Measurements from ENCODE around the gene SULF2. TPM values are rescaled to one million over a fixed set of nuclear protein-coding genes. Genes with fewer than 3 reads are reported as not detected.
"Not testable (repeated sequence)": the region's sequence is repeated elsewhere in the genome, so short reads cannot be mapped to it uniquely, and the experiment has no call there.

Gene SULF2
- total and polyA plus RNA-seq, 2 donors (not counting 1 experiment from before 2014, with no cell fraction given) = 1.2 to 1.7 TPM

DNA sequence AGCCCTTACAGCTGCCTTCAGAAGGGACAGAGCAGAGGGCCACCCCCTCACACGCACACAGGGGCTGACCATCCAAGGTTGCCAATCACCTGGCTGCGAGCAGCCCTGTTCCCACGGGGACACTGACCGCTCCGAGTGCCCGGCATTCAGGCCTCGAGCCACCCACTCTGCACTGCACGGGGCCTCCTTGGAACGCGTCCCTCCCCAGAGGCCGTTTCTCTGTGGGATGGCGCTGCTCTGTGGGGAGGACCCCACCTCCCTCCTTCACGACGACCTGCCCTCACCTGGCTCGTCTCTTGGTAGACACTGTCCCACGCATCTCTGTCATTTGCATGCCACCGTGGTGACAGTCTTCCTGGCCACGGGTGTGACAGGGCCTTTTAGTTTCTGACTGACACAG, 40.7 kb upstream of the SULF2 start:
- POLR2A ChIA-PET; H3K36me3 ChIP-seq (replicated peaks in 1 of 2; ENCODE audit: control extremely low read depth in 1 of 2, control insufficient read depth in 1 of 2, extremely low read depth in 1 of 2, insufficient read depth in 2 of 2, low read length in 1 of 2); H3K79me2 ChIP-seq (ENCODE audit: control insufficient read depth, insufficient read depth, low read length); H3K4me2 ChIP-seq (replicated peaks; ENCODE audit: low read depth, low read length, poor library complexity, severe bottlenecking); ATAC-seq (ENCODE audit: low read depth); intact Hi-C loops (cut with micrococcal nuclease); CTCF ChIA-PET; H4K20me1 ChIP-seq (ENCODE audit: control insufficient read depth, insufficient read depth, low read length, poor library complexity, severe bottlenecking); H3K4me3 ChIP-seq (ENCODE audit: control extremely low read depth in 1 of 5, extremely low read depth in 1 of 5, insufficient read depth in 1 of 5, low read depth in 2 of 5, low read length in 4 of 5); H3K4me1 ChIP-seq (ENCODE audit: control insufficient read depth in 2 of 2, insufficient read depth in 2 of 2, low read length in 2 of 2); DNase-seq; H3K4me3 Mint-ChIP-seq; H3K9ac ChIP-seq (ENCODE audit: low read length); H3K27me3 ChIP-seq (replicated peaks in 1 of 4; ENCODE audit: control extremely low read depth in 1 of 4, control insufficient read depth in 3 of 4, insufficient read depth in 4 of 4, low read length in 3 of 4); H3K27ac ChIP-seq (ENCODE audit: low read length in 2 of 2); H3K4me1 Mint-ChIP-seq; H3K27me3 Mint-ChIP-seq; H2AFZ ChIP-seq (ENCODE audit: insufficient read depth, low read depth, low read length, poor library complexity, severe bottlenecking); H3K9me3 Mint-ChIP-seq (ENCODE audit: insufficient read depth); H3K9me3 ChIP-seq (ENCODE audit: control extremely low read depth in 1 of 3, control insufficient read depth in 2 of 3, insufficient read depth in 1 of 3, low read length in 2 of 3): not testable (repeated sequence)
- H3K27ac Mint-ChIP-seq = peak overlapping the region; percentile 42
- WGBS (ENCODE audit: insufficient coverage) = 85% methylated on average over 8 of the region's 18 CpGs

DNA sequence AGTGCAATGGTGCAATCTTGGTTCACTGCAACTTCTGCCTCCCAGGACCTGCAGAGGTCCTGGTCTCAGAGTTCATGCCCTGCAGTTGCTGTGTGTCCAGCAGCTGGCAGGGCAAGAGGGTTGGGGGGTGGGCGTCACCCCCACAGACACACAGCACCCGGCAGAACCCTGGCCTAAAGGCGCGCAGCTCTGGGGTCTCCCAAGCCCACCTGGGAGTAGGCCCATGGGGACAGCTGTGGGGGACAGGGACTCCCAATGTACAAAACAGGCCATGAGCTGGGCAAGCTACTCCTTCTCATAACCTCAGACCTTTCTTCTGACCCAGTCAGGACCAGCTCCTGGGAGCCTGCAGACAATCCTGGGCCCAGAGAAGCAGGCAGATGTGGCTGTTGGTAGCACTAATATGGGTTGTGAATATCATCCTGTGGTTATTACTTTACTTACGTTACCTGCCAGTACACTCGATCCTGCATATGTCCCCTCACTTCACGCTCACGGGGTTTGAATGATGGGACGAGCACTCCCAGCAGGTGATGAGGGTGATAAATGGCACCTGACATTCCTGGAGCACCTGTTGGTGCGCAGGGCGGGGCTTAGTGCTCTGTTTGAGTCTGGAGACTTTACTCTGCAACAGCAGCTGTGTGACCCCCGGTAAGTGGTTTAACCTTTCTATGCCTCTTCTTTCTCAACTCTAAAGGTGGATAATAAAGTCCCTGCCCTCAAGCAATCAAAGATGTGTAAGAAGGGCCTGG, 39.9 kb upstream of the SULF2 start:
- Histone ChIP-seq H3K4me2 (replicated peaks; ENCODE audit: low read depth, low read length, poor library complexity, severe bottlenecking) (no peak overlapping the region), H3K27ac (ENCODE audit: low read length in 2 of 2) (no peak overlapping the region), H3K9me3 (ENCODE audit: control extremely low read depth in 1 of 3, control insufficient read depth in 2 of 3, insufficient read depth in 1 of 3, low read length in 2 of 3) (no peaks in the 10 kb centered on the region), H3K27me3 (replicated peaks in 1 of 4; ENCODE audit: control extremely low read depth in 1 of 4, control insufficient read depth in 3 of 4, insufficient read depth in 4 of 4, low read length in 3 of 4) (no peaks in the 10 kb centered on the region), H3K79me2 (ENCODE audit: control insufficient read depth, insufficient read depth, low read length) (no peaks in the 10 kb centered on the region), H3K4me1 (ENCODE audit: control insufficient read depth in 2 of 2, insufficient read depth in 2 of 2, low read length in 2 of 2) (peaks cover 0 to 3% of the 10 kb centered on the region in 2 donors), H2AFZ (ENCODE audit: insufficient read depth, low read depth, low read length, poor library complexity, severe bottlenecking) (no peak overlapping the region), H4K20me1 (ENCODE audit: control insufficient read depth, insufficient read depth, low read length, poor library complexity, severe bottlenecking) (no peaks in the 10 kb centered on the region), H3K9ac (ENCODE audit: low read length) (no peak overlapping the region), H3K4me3 (ENCODE audit: control extremely low read depth in 1 of 5, extremely low read depth in 1 of 5, insufficient read depth in 1 of 5, low read depth in 2 of 5, low read length in 4 of 5) (no peak overlapping the region), H3K36me3 (replicated peaks in 1 of 2; ENCODE audit: control extremely low read depth in 1 of 2, control insufficient read depth in 1 of 2, extremely low read depth in 1 of 2, insufficient read depth in 2 of 2, low read length in 1 of 2) (no peaks in the 10 kb centered on the region)
- Mint-ChIP-seq H3K4me1 (peaks cover 12% of the 10 kb centered on the region), H3K27ac (no peak overlapping the region), H3K4me3 (no peak overlapping the region), H3K27me3 (peaks cover 11% of the 10 kb centered on the region), H3K9me3 (ENCODE audit: insufficient read depth) (no peaks in the 10 kb centered on the region)
- CTCF ChIA-PET = no interaction called here
- ATAC-seq (ENCODE audit: low read depth) = no peak
- no peak for DNase-seq
- TF ChIP-seq EZH2 (IDR thresholded peaks at IDR 0.05; ENCODE audit: borderline replicate concordance, insufficient read depth, low read depth, low read length, poor library complexity, severe bottlenecking) = no peak
- POLR2A ChIA-PET = no interaction called here
- 93% methylated on average over 8 of the region's 12 CpGs for WGBS (ENCODE audit: insufficient coverage)
- intact Hi-C loops (cut with micrococcal nuclease) = no loop called here

DNA sequence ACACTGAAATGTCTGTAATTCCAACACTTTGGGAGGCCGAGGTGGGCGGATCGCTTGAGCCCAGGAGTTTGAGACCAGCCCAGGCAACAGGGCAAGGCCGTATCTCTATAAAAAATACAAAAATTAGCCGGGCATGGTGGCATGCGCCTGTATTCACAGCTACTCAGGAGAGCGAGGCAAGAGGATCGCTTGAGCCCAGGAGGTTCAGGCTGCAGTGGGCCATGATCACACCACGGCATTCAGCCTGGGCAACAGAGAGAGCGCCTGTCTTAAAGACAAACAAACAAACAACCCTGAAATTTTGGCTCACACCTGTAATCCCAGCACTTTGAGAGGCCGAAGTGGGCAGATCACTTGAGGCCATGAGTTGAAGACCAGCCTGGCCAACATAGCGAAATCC, 38.7 kb upstream of the SULF2 start:
- H4K20me1 ChIP-seq (ENCODE audit: control insufficient read depth, insufficient read depth, low read length, poor library complexity, severe bottlenecking); H3K4me2 ChIP-seq (replicated peaks; ENCODE audit: low read depth, low read length, poor library complexity, severe bottlenecking); CTCF ChIA-PET; H3K9ac ChIP-seq (ENCODE audit: low read length); H3K79me2 ChIP-seq (ENCODE audit: control insufficient read depth, insufficient read depth, low read length); POLR2A ChIA-PET; H3K4me3 ChIP-seq (ENCODE audit: control extremely low read depth in 1 of 5, extremely low read depth in 1 of 5, insufficient read depth in 1 of 5, low read depth in 2 of 5, low read length in 4 of 5); H3K9me3 ChIP-seq (ENCODE audit: control extremely low read depth in 1 of 3, control insufficient read depth in 2 of 3, insufficient read depth in 1 of 3, low read length in 2 of 3); H3K4me1 ChIP-seq (ENCODE audit: control insufficient read depth in 2 of 2, insufficient read depth in 2 of 2, low read length in 2 of 2); H3K9me3 Mint-ChIP-seq (ENCODE audit: insufficient read depth); intact Hi-C loops (cut with micrococcal nuclease); DNase-seq; H3K4me3 Mint-ChIP-seq; H2AFZ ChIP-seq (ENCODE audit: insufficient read depth, low read depth, low read length, poor library complexity, severe bottlenecking); H3K36me3 ChIP-seq (replicated peaks in 1 of 2; ENCODE audit: control extremely low read depth in 1 of 2, control insufficient read depth in 1 of 2, extremely low read depth in 1 of 2, insufficient read depth in 2 of 2, low read length in 1 of 2); H3K27ac ChIP-seq (ENCODE audit: low read length in 2 of 2); H3K27ac Mint-ChIP-seq; H3K27me3 ChIP-seq (replicated peaks in 1 of 4; ENCODE audit: control extremely low read depth in 1 of 4, control insufficient read depth in 3 of 4, insufficient read depth in 4 of 4, low read length in 3 of 4); ATAC-seq (ENCODE audit: low read depth): not testable (repeated sequence)
- WGBS (ENCODE audit: insufficient coverage) = 94% methylated on average over 11 of the region's 12 CpGs
- Mint-ChIP-seq H3K27me3 (peaks cover 16% of the 10 kb centered on the region), H3K4me1 (peaks cover 12% of the 10 kb centered on the region)
